GM23338 (cell line): ENCODE measurements around the gene ABCA5. TPM values are rescaled to one million over a fixed set of nuclear protein-coding genes. Genes with fewer than 3 reads are reported as not detected.

ENCODE experiments used
- CTCF ChIP-seq, 2 experiments: fragments of 200-600 bp in 1 of 2; sonication (generic) in 1 of 2; conservative IDR thresholded peaks; 2 replicates each; pipeline versions ENCODE4 v1.5.1 to v1.6.1; 2016 to 2017; ENCODE audit warnings: antibody characterized with exemption in 2 of 2, low read depth in 2 of 2, mild to moderate bottlenecking in 2 of 2, moderate library complexity in 1 of 2
- EZH2 ChIP-seq: fragments of 200-600 bp; sonication (generic); IDR thresholded peaks from one replicate; pipeline ENCODE4 v1.8.0; 2017; ENCODE audit warnings: antibody characterized with exemption, mild to moderate bottlenecking, low read depth; ENCODE audit not compliant: unreplicated experiment
- EZH2phosphoT487 ChIP-seq: fragments of 200-600 bp; sonication (generic); IDR thresholded peaks from one replicate; pipeline ENCODE4 v1.8.1; 2018; ENCODE audit warnings: antibody characterized with exemption; ENCODE audit not compliant: unreplicated experiment
- POLR2AphosphoS5 ChIP-seq: IDR thresholded peaks from 2 replicates; pipeline ENCODE4 v1.6.1; 2016; ENCODE audit warnings: antibody characterized with exemption, low read depth
- STAT1 ChIP-seq: IDR thresholded peaks from one replicate; pipeline ENCODE4 v1.6.1; 2016; ENCODE audit warnings: antibody characterized with exemption; ENCODE audit not compliant: unreplicated experiment
- ZNF114 ChIP-seq: fragments of 250-450 bp; sonication (Bioruptor Pico); IDR thresholded peaks from 2 replicates; pipeline ENCODE4 v1.5.0; 2020; ENCODE audit warnings: mild to moderate bottlenecking, moderate library complexity
- ZNF331 ChIP-seq: fragments of 250-450 bp; sonication (Bioruptor Pico); IDR thresholded peaks from 2 replicates; pipeline ENCODE4 v1.5.0; 2020; ENCODE audit warnings: low read depth, mild to moderate bottlenecking, moderate library complexity
- polyA plus RNA-seq: library from polyadenylated mRNA; unstranded; fragments of >200 nt; fragmentation: Nextera tagmentation; extraction: Ambion mirVana; gene quantifications from 2 replicates; pipeline ENCODE4 v1.2.1, GENCODE V29; 2016
- total RNA-seq: library from RNA; depleted of rRNA; stranded (reverse); fragments of >200 nt; shearing (Covaris generic); gene quantifications from 2 replicates; pipeline ENCODE4 v1.2.3, GENCODE V29; 2014
- TF ChIP-seq, protein P1 (sequence below): fragments of 250-450 bp; sonication (Bioruptor Pico); IDR thresholded peaks from 2 replicates; pipeline ENCODE4 v1.5.0; 2020; ENCODE audit warnings: mild to moderate bottlenecking, moderate library complexity

ABCA5 gene
- total and polyA plus RNA-seq, 2 experiments from 2014 or later, result 3.1 to 3.4 TPM

GRCh38 chr17:69245617-69246016, 81.3 kb downstream of the ABCA5 start (continued):
- TF ChIP-seq, protein P1, sequence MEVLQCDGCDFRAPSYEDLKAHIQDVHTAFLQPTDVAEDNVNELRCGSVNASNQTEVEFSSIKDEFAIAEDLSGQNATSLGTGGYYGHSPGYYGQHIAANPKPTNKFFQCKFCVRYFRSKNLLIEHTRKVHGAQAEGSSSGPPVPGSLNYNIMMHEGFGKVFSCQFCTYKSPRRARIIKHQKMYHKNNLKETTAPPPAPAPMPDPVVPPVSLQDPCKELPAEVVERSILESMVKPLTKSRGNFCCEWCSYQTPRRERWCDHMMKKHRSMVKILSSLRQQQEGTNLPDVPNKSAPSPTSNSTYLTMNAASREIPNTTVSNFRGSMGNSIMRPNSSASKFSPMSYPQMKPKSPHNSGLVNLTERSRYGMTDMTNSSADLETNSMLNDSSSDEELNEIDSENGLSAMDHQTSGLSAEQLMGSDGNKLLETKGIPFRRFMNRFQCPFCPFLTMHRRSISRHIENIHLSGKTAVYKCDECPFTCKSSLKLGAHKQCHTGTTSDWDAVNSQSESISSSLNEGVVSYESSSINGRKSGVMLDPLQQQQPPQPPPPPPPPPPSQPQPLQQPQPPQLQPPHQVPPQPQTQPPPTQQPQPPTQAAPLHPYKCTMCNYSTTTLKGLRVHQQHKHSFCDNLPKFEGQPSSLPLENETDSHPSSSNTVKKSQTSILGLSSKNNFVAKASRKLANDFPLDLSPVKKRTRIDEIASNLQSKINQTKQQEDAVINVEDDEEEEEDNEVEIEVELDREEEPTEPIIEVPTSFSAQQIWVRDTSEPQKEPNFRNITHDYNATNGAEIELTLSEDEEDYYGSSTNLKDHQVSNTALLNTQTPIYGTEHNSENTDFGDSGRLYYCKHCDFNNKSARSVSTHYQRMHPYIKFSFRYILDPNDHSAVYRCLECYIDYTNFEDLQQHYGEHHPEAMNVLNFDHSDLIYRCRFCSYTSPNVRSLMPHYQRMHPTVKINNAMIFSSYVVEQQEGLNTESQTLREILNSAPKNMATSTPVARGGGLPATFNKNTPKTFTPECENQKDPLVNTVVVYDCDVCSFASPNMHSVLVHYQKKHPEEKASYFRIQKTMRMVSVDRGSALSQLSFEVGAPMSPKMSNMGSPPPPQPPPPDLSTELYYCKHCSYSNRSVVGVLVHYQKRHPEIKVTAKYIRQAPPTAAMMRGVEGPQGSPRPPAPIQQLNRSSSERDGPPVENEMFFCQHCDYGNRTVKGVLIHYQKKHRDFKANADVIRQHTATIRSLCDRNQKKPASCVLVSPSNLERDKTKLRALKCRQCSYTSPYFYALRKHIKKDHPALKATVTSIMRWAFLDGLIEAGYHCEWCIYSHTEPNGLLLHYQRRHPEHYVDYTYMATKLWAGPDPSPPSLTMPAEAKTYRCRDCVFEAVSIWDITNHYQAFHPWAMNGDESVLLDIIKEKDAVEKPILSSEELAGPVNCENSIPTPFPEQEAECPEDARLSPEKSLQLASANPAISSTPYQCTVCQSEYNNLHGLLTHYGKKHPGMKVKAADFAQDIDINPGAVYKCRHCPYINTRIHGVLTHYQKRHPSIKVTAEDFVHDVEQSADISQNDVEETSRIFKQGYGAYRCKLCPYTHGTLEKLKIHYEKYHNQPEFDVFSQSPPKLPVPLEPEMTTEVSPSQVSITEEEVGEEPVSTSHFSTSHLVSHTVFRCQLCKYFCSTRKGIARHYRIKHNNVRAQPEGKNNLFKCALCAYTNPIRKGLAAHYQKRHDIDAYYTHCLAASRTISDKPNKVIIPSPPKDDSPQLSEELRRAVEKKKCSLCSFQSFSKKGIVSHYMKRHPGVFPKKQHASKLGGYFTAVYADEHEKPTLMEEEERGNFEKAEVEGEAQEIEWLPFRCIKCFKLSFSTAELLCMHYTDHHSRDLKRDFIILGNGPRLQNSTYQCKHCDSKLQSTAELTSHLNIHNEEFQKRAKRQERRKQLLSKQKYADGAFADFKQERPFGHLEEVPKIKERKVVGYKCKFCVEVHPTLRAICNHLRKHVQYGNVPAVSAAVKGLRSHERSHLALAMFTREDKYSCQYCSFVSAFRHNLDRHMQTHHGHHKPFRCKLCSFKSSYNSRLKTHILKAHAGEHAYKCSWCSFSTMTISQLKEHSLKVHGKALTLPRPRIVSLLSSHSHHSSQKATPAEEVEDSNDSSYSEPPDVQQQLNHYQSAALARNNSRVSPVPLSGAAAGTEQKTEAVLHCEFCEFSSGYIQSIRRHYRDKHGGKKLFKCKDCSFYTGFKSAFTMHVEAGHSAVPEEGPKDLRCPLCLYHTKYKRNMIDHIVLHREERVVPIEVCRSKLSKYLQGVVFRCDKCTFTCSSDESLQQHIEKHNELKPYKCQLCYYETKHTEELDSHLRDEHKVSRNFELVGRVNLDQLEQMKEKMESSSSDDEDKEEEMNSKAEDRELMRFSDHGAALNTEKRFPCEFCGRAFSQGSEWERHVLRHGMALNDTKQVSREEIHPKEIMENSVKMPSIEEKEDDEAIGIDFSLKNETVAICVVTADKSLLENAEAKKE (CRISPR knock-in tag), result no peak
- TF ChIP-seq ZNF114 (CRISPR knock-in tag) (no peak), EZH2phosphoT487 (no peak), CTCF (conservative IDR thresholded peaks at IDR 0.05; ENCODE audit: low read depth in 2 of 2) (no peak), ZNF331 (no peak), EZH2 (no peak), STAT1 (no peak), POLR2AphosphoS5 (no peak)
